Muscle layer of duodenum (tissue), 2 donors: Measurements from ENCODE around the gene FUBP3.

Source experiments
- H3K27ac ChIP-seq: one replicate; pipeline ENCODE4 v1.7.0; 2013; ENCODE audit warnings: mild to moderate bottlenecking, low read length
- H3K27me3 ChIP-seq: one replicate; pipeline ENCODE4 v1.7.0; 2013; ENCODE audit warnings: low read depth, mild to moderate bottlenecking, control low read depth, low read length
- H3K36me3 ChIP-seq, 2 donors: one replicate each; pipeline ENCODE4 v1.7.0; 2013; ENCODE audit warnings: low read length in 2 of 2, control low read depth in 1 of 2, mild to moderate bottlenecking in 1 of 2; ENCODE audit not compliant: insufficient read depth in 2 of 2, control insufficient read depth in 1 of 2
- H3K4me1 ChIP-seq, 2 donors: one replicate each; pipeline ENCODE4 v1.7.0; 2013; ENCODE audit warnings: low read length in 2 of 2, mild to moderate bottlenecking in 2 of 2, control low read depth in 1 of 2, moderate library complexity in 1 of 2; ENCODE audit not compliant: insufficient read depth in 2 of 2, control insufficient read depth in 1 of 2
- H3K4me3 ChIP-seq, 2 donors: one replicate each; pipeline ENCODE4 v1.7.0; 2013; ENCODE audit warnings: low read length in 2 of 2, low read depth in 1 of 2, mild to moderate bottlenecking in 1 of 2
- H3K9me3 ChIP-seq, 2 donors: one replicate each; pipeline ENCODE4 v1.7.0; 2013; ENCODE audit warnings: low read length in 2 of 2, control low read depth in 1 of 2, mild to moderate bottlenecking in 1 of 2; ENCODE audit not compliant: control insufficient read depth in 1 of 2
- donor health status: healthy.

FUBP3 gene

GRCh38 chr9:130542038-130542437 lies 37.3 kb upstream of the FUBP3 start:
- H3K4me3 ChIP-seq = no peak overlapping the region
- H3K36me3 ChIP-seq = no peaks in the 10 kb centered on the region
- H3K4me1 ChIP-seq = no peaks in the 10 kb centered on the region
- no peaks in the 10 kb centered on the region for H3K9me3 ChIP-seq
- H3K27ac ChIP-seq = no peak overlapping the region
- H3K27me3 ChIP-seq = peaks cover 19% of the 10 kb centered on the region

- peaks cover 13% of the 10 kb centered on the region for H3K27me3 ChIP-seq
- no peak overlapping the region for H3K4me3 ChIP-seq
- H3K9me3 ChIP-seq = no peaks in the 10 kb centered on the region
- no peak overlapping the region for H3K27ac ChIP-seq
- no peaks in the 10 kb centered on the region for H3K36me3 ChIP-seq
- H3K4me1 ChIP-seq = no peaks in the 10 kb centered on the region
These were observed 36.7 kb upstream of the FUBP3 start for GRCh38 chr9:130542457-130543228.

- H3K36me3 ChIP-seq = no peaks in the 10 kb centered on the region
- H3K27ac ChIP-seq = no peak overlapping the region
- no peaks in the 10 kb centered on the region for H3K9me3 ChIP-seq
- H3K4me1 ChIP-seq = no peaks in the 10 kb centered on the region
- no peak overlapping the region for H3K4me3 ChIP-seq
- peaks cover 11% of the 10 kb centered on the region for H3K27me3 ChIP-seq
These were observed 36.0 kb upstream of the FUBP3 start for GRCh38 chr9:130543368-130543767.

GRCh38 chr9:130543859-130544258 lies 35.5 kb upstream of the FUBP3 start:
- no peaks in the 10 kb centered on the region for H3K4me1 ChIP-seq
- H3K36me3 ChIP-seq = no peaks in the 10 kb centered on the region
- no peaks in the 10 kb centered on the region for H3K9me3 ChIP-seq
- peaks cover 11% of the 10 kb centered on the region for H3K27me3 ChIP-seq
- no peak overlapping the region for H3K27ac ChIP-seq
- no peak overlapping the region for H3K4me3 ChIP-seq

GRCh38 chr9:130544364-130544763 lies 35.0 kb upstream of the FUBP3 start:
- no peak overlapping the region for H3K27ac ChIP-seq
- H3K9me3 ChIP-seq = peaks cover 3 to 4% of the 10 kb centered on the region in 2 donors
- no peak overlapping the region for H3K4me3 ChIP-seq
- no peaks in the 10 kb centered on the region for H3K4me1 ChIP-seq
- peaks cover 9% of the 10 kb centered on the region for H3K27me3 ChIP-seq
- no peaks in the 10 kb centered on the region for H3K36me3 ChIP-seq

DNA sequence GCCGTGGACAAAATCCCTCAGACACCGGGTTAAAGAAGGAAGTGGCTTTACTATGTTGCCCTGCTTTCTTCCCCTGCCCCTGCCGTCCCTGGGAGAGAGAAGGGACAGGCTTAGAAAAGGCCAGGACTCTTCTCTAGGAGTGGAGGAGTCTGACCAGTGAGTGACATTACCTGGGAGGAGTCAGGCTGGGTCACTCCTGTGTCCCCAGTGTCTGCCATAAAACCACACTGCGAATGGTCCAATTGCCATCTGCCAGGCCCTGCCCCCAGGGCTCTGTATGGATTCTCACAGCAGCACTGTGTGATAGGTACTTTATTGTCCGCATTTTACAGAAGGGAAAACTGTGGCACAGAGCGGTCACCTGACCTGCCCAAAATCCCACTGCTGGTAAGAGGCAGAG lies 31.3 kb upstream of the FUBP3 start:
- Histone ChIP-seq H3K9me3 (peaks cover 3 to 4% of the 10 kb centered on the region in 2 donors), H3K36me3 (no peaks in the 10 kb centered on the region), H3K4me3 (no peak overlapping the region), H3K27me3 (no peaks in the 10 kb centered on the region), H3K4me1 (no peaks in the 10 kb centered on the region), H3K27ac (no peak overlapping the region)

- peaks cover 3 to 4% of the 10 kb centered on the region in 2 donors for H3K9me3 ChIP-seq
- H3K27ac ChIP-seq = no peak overlapping the region
- H3K27me3 ChIP-seq = no peaks in the 10 kb centered on the region
- no peak overlapping the region for H3K4me3 ChIP-seq
- no peaks in the 10 kb centered on the region for H3K4me1 ChIP-seq
- H3K36me3 ChIP-seq = no peaks in the 10 kb centered on the region
These were observed 30.2 kb upstream of the FUBP3 start for GRCh38 chr9:130549093-130549735.

GRCh38 chr9:130554606-130555005 lies 24.8 kb upstream of the FUBP3 start:
- Histone ChIP-seq H3K27me3 (no peaks in the 10 kb centered on the region), H3K27ac (no peak overlapping the region), H3K36me3 (no peaks in the 10 kb centered on the region), H3K4me1 (no peaks in the 10 kb centered on the region), H3K4me3 (no peak overlapping the region), H3K9me3 (no peaks in the 10 kb centered on the region)

- H3K27ac ChIP-seq = no peak overlapping the region
These were observed 24.3 kb upstream of the FUBP3 start for GRCh38 chr9:130555061-130555460.

GRCh38 chr9:130555968-130556367 lies 23.4 kb upstream of the FUBP3 start:
- Histone ChIP-seq H3K36me3 (no peaks in the 10 kb centered on the region), H3K27me3 (no peaks in the 10 kb centered on the region), H3K9me3 (no peaks in the 10 kb centered on the region), H3K27ac (no peak overlapping the region), H3K4me1 (no peaks in the 10 kb centered on the region), H3K4me3 (no peak overlapping the region)

More at GRCh38 chr9:130555061-130555460, 24.3 kb upstream of the FUBP3 start:
- H3K4me3 ChIP-seq = no peak overlapping the region
- H3K27me3 ChIP-seq = no peaks in the 10 kb centered on the region
- no peaks in the 10 kb centered on the region for H3K4me1 ChIP-seq
- H3K36me3 ChIP-seq = no peaks in the 10 kb centered on the region
- no peaks in the 10 kb centered on the region for H3K9me3 ChIP-seq

DNA sequence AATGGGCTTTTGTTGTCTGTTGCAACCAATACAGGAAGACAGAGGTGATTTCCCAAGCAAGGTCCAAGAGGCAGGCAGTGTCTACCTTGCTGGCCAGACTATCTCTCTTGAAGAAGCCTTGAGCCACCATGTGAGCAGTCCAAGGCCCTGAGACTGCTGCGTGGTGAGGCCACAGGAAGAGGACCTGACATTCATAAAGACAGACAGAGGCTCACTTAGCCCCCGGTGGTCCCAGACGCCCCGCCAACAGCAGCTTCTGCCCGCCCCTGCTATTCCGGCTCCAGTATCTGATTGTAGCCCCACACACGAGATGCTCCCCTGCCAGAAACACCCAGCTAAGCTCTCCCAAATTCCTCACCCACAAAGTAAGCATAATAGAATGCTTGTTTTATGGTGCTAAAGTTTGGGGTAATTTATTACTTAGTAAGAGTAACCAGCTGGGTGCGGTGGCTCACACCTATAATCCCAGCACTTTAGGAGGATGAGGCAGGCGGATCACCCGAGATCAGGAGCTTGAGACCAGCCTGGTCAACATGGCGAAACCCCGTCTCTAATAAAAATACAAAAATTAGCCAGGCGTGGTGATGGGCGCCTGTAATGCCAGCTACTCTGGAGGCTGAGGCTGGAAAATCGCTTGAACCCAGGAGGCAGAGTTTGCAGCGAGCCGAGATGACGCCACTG lies 22.8 kb upstream of the FUBP3 start:
- H3K9me3 ChIP-seq = no peaks in the 10 kb centered on the region
- no peak overlapping the region for H3K4me3 ChIP-seq
- no peaks in the 10 kb centered on the region for H3K36me3 ChIP-seq
- no peak overlapping the region for H3K27ac ChIP-seq
- H3K27me3 ChIP-seq = no peaks in the 10 kb centered on the region
- H3K4me1 ChIP-seq = no peaks in the 10 kb centered on the region
